ENCODE results near the gene DAB2IP. TPM values are rescaled to one million over a fixed set of nuclear protein-coding genes. Genes with fewer than 3 reads are reported as not detected.

Gene DAB2IP
- total RNA-seq, 1 donor from 2014 or later = 24.3 TPM

GRCh38 chr9:121743441-121744001, 92.1 kb downstream of the DAB2IP start:
- no peak overlapping the region for H3K9ac ChIP-seq
- H3K27me3 ChIP-seq = no peaks in the 10 kb centered on the region
- Mint-ChIP-seq H3K4me3 (no peak overlapping the region), H3K4me1 (peaks cover 55% of the 10 kb centered on the region), H3K36me3 (no peaks in the 10 kb centered on the region), H3K27ac (no peak overlapping the region), H3K27me3 (ENCODE audit: insufficient read depth, low read depth) (peaks cover 7% of the 10 kb centered on the region), H3K9me3 (no peaks in the 10 kb centered on the region)
- H4K20me1 ChIP-seq (ENCODE audit: low read depth) = peaks cover 100% of the 10 kb centered on the region
- peak; percentile 94 for DNase-seq (ENCODE audit: low spot score)
- H3K27ac ChIP-seq = no peak overlapping the region
- H3K36me3 ChIP-seq = no peaks in the 10 kb centered on the region
- H2AFZ ChIP-seq (replicated peaks) = no peak overlapping the region
- H3K4me1 ChIP-seq = peaks cover 55% of the 10 kb centered on the region
- H3K4me2 ChIP-seq = peak overlapping the region; percentile 74
- peaks cover 79% of the 10 kb centered on the region for H3K79me2 ChIP-seq (ENCODE audit: low read depth)
- peak overlapping the region; percentile 36 for H3K4me3 ChIP-seq
- TF ChIP-seq, protein P1, sequence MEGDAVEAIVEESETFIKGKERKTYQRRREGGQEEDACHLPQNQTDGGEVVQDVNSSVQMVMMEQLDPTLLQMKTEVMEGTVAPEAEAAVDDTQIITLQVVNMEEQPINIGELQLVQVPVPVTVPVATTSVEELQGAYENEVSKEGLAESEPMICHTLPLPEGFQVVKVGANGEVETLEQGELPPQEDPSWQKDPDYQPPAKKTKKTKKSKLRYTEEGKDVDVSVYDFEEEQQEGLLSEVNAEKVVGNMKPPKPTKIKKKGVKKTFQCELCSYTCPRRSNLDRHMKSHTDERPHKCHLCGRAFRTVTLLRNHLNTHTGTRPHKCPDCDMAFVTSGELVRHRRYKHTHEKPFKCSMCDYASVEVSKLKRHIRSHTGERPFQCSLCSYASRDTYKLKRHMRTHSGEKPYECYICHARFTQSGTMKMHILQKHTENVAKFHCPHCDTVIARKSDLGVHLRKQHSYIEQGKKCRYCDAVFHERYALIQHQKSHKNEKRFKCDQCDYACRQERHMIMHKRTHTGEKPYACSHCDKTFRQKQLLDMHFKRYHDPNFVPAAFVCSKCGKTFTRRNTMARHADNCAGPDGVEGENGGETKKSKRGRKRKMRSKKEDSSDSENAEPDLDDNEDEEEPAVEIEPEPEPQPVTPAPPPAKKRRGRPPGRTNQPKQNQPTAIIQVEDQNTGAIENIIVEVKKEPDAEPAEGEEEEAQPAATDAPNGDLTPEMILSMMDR (IDR thresholded peaks at IDR 0.05) = no peak
- TF ChIP-seq EZH2 (IDR thresholded peaks at IDR 0.05) (no peak), EZH2phosphoT487 (IDR thresholded peaks at IDR 0.05) (no peak)
- H3K9me3 ChIP-seq (ENCODE audit: low read depth) = no peaks in the 10 kb centered on the region
- peaks cover 16% of the 10 kb centered on the region for H3F3A ChIP-seq (ENCODE audit: low read depth)

DNA sequence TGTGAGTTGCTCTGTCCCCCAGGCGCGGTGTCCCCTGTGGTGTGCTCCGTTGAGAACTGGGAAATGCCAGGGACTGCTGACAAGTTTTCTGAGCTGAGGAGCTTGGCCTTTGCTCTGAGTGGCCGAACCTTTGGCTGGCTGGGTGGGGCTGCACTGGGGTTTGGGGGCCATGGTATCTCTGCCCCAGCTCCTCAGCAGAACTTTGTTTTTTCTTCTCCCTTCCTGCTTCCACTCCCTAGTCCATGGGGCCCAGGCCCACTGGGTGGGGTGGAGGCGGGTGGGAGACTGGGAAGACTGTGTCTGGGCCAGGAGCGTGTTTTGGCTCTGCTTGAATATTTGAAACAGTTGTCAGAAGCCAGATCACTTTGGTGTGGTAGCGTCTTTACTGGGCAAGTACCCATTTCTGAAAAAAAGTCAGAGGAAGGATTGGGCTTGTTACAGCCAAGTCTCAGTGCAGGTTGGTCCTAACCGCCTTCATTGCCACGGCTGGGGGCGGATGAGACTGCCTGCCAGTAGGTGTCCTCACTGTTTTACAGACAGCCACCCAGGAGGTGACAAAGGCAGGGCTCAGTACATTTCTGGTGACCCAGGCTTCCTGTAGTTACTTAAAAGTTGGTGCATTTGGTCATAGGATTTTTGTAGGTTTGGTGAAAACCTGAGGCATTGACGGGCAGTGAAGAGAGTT, 92.7 kb downstream of the DAB2IP start:
- Histone ChIP-seq H3K79me2 (ENCODE audit: low read depth) (peaks cover 79% of the 10 kb centered on the region), H3K27ac (no peak overlapping the region), H3K4me2 (peak overlapping the region; percentile 74), H3K4me1 (peaks cover 48% of the 10 kb centered on the region), H2AFZ (replicated peaks) (no peak overlapping the region), H3K4me3 (peak overlapping the region; percentile 36), H4K20me1 (ENCODE audit: low read depth) (peaks cover 100% of the 10 kb centered on the region), H3K9ac (no peak overlapping the region), H3K9me3 (ENCODE audit: low read depth) (no peaks in the 10 kb centered on the region), H3F3A (ENCODE audit: low read depth) (peaks cover 16% of the 10 kb centered on the region), H3K27me3 (no peaks in the 10 kb centered on the region), H3K36me3 (no peaks in the 10 kb centered on the region)
- Mint-ChIP-seq H3K9me3 (no peaks in the 10 kb centered on the region), H3K4me3 (no peak overlapping the region), H3K27ac (no peak overlapping the region), H3K27me3 (ENCODE audit: insufficient read depth, low read depth) (peaks cover 7% of the 10 kb centered on the region), H3K4me1 (peaks cover 50% of the 10 kb centered on the region), H3K36me3 (no peaks in the 10 kb centered on the region)
- no peak for TF ChIP-seq EZH2phosphoT487 (IDR thresholded peaks at IDR 0.05)
- TF ChIP-seq, protein P1 (IDR thresholded peaks at IDR 0.05) = peak; percentile 39
- peak; percentile 46 for DNase-seq (ENCODE audit: low spot score)

DNA sequence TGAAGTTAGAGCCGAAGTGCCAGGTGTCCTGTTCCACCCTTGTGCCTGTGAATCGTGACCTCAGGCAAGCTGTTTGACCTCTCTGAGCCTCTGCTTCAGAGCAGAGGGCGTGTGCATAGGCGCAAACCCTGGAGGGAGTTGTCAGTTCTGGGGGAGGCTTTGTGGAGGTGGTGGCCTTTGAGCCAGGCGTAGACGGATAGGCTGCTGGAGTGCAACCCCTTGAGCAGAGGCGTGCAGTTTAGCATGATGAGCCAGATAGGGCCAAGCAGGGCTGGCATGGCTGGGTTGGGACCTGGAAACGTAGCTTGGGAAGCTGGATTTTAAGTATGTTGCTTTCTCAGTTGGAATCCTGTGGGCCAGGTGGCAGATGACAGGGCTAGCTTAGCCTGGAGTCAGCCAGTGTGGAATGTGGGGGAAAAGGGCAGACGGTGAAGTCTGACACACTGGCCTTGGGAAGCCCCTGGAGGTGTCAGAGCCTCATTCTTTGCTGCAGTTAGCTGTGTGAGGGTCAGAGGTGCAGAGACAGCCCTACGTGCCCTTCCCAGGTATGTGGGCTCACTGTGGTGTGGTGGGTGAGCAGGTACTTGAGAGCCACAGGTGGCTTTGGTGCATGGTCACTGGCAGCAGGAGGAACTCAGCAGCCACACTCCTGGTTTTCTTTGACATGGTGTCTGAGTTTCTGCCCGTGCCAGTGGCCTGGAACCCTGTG, 93.4 kb downstream of the DAB2IP start:
- H2AFZ ChIP-seq (replicated peaks) = no peak overlapping the region
- peaks cover 48% of the 10 kb centered on the region for H3K4me1 ChIP-seq
- no peak overlapping the region for H3K27ac ChIP-seq
- no peak overlapping the region for H3K4me3 ChIP-seq
- Mint-ChIP-seq H3K27ac (no peak overlapping the region), H3K9me3 (no peaks in the 10 kb centered on the region), H3K4me1 (peaks cover 50% of the 10 kb centered on the region), H3K36me3 (no peaks in the 10 kb centered on the region), H3K27me3 (ENCODE audit: insufficient read depth, low read depth) (peaks cover 6% of the 10 kb centered on the region), H3K4me3 (no peak overlapping the region)
- H3K4me2 ChIP-seq = peak overlapping the region; percentile 42
- H3K79me2 ChIP-seq (ENCODE audit: low read depth) = peaks cover 79% of the 10 kb centered on the region
- no peak overlapping the region for H3K9ac ChIP-seq
- H3K9me3 ChIP-seq (ENCODE audit: low read depth) = no peaks in the 10 kb centered on the region
- DNase-seq (ENCODE audit: low spot score) = peak; percentile 34
- no peaks in the 10 kb centered on the region for H3K27me3 ChIP-seq
- peaks cover 100% of the 10 kb centered on the region for H4K20me1 ChIP-seq (ENCODE audit: low read depth)
- peaks cover 21% of the 10 kb centered on the region for H3F3A ChIP-seq (ENCODE audit: low read depth)
- H3K36me3 ChIP-seq = no peaks in the 10 kb centered on the region
- TF ChIP-seq EZH2 (IDR thresholded peaks at IDR 0.05) = no peak
- no peak for TF ChIP-seq EZH2phosphoT487 (IDR thresholded peaks at IDR 0.05)
- TF ChIP-seq, protein P1 (IDR thresholded peaks at IDR 0.05) = no peak

Data from neural progenitor cell (in vitro differentiated cells).